Spleen (tissue), 11 donors: Measurements from ENCODE around the gene CUL3. TPM values are rescaled to one million over a fixed set of nuclear protein-coding genes. Genes with fewer than 3 reads are reported as not detected.
"Not testable (repeated sequence)": the region's sequence is repeated elsewhere in the genome, so short reads cannot be mapped to it uniquely, and the experiment has no call there.

ENCODE experiments used
- DNase-seq: peaks from one replicate; pipeline ENCODE4 v3.0.0-alpha.2; 2020
- H3K27ac ChIP-seq, 8 donors: fragments of 200-600 bp; sonication (generic) in 7 of 8; 1 replicate in 4 of 8; 2 replicates in 4 of 8; pipeline versions ENCODE4 v1.5.0 to v1.8.0; 2016 to 2021; ENCODE audit warnings: inconsistent platforms in 4 of 8, mild to moderate bottlenecking in 4 of 8, moderate library complexity in 1 of 8
- H3K27me3 ChIP-seq, 7 donors: fragments of 200-600 bp; sonication (generic) in 6 of 7; replicated peaks in 1 of 7; 1 replicate in 4 of 7; 2 replicates in 3 of 7; pipeline versions ENCODE4 v1.5.0 to v1.8.0; 2016 to 2021; ENCODE audit warnings: inconsistent platforms in 3 of 7, mild to moderate bottlenecking in 1 of 7
- H3K36me3 ChIP-seq, 6 donors: fragments of 200-600 bp; sonication (generic) in 5 of 6; 1 replicate in 4 of 6; 2 replicates in 2 of 6; pipeline versions ENCODE4 v1.5.0 to v1.8.0; 2016 to 2021; ENCODE audit warnings: inconsistent platforms in 2 of 6
- H3K4me1 ChIP-seq, 6 donors: fragments of 200-600 bp; sonication (generic) in 5 of 6; 1 replicate in 3 of 6; 2 replicates in 3 of 6; pipeline versions ENCODE4 v1.5.0 to v1.8.0; 2016 to 2021; ENCODE audit warnings: inconsistent platforms in 3 of 6
- H3K4me3 ChIP-seq, 8 donors: fragments of 200-600 bp; sonication (generic) in 7 of 8; 1 replicate in 4 of 8; 2 replicates in 4 of 8; pipeline versions ENCODE4 v1.5.0 to v1.8.0; 2016 to 2021; ENCODE audit warnings: inconsistent platforms in 4 of 8, mild to moderate bottlenecking in 4 of 8, moderate library complexity in 2 of 8
- H3K9me3 ChIP-seq, 8 donors: fragments of 200-600 bp; sonication (generic) in 7 of 8; 1 replicate in 4 of 8; 2 replicates in 4 of 8; pipeline versions ENCODE4 v1.5.0 to v1.8.0; 2016 to 2021; ENCODE audit warnings: inconsistent platforms in 4 of 8
- CTCF ChIP-seq, 11 experiments: fragments of 200-600 bp in 7 of 11; fragments of 450-650 bp in 4 of 11; sonication (generic) in 4 of 11; IDR thresholded peaks in 8 of 11; conservative IDR thresholded peaks in 3 of 11; 1 replicate in 7 of 11; 2 replicates in 4 of 11; pipeline versions ENCODE4 v1.4.0 to v1.8.0; 2016 to 2021; ENCODE audit warnings: antibody characterized with exemption in 11 of 11, inconsistent platforms in 4 of 11, mild to moderate bottlenecking in 1 of 11
- POLR2A ChIP-seq, 3 donors: fragments of 450-650 bp; IDR thresholded peaks; one replicate each; pipeline ENCODE4 v1.5.1; 2017; ENCODE audit warnings: antibody characterized with exemption in 3 of 3, mild to moderate bottlenecking in 1 of 3
- POLR2AphosphoS5 ChIP-seq, 3 donors: sonication (generic); formaldehyde crosslinking; IDR thresholded peaks; one replicate each; pipeline ENCODE4 v1.5.1; 2017; ENCODE audit warnings: antibody characterized with exemption in 3 of 3
- WGBS, 5 donors: extraction: QIAGEN DNeasy Blood & Tissue Kit in 3 of 5; methylation state at CpG; one replicate each; pipeline versions ENCODE4 v1.1.5 to v1.1.7; 2013 to 2018; 5-methylcytosine and 5-hydroxymethylcytosine counted together
- intact Hi-C: fragments of 100-400 bp; cut with DNase I; formaldehyde crosslinking; loops from one replicate; pipeline ENCODE4 v1.15.0; 2023; ENCODE audit warnings: low total_unique reads
- polyA plus RNA-seq, 3 donors: library from polyadenylated mRNA; stranded (reverse); fragments of 200-250 nt; gene quantifications; one replicate each; pipeline ENCODE4 v1.2.1, GENCODE V29; 2013
- total RNA-seq, 7 donors: library from RNA; depleted of rRNA in 3 of 7; stranded (reverse); fragments of >200 nt in 3 of 7; fragmentation: NEBNext Ultra II Directional in 4 of 7; extraction: Animal tissue kit (Norgen Biotek cat#: 25700) in 4 of 7; gene quantifications; one replicate each; pipeline versions ENCODE4 v1.1.0 to v1.2.1, GENCODE V29; 2016 to 2021
- donor health status: healthy with polysubstance abuse.
- donor health status: DM: no; HTN: no; CAD: no; lungs with moderate emphysema.
- donor health status: DM: no; HTN: no; CAD: no.
- donor health status: Bipolar disorder and iron deficiency.
- donor health status: healthy.
- donor health status: DM: no; HTN: no; CAD: no.
- donor health status: DM: yes; HTN: yes; CAD: no.

CUL3 gene
- total and polyA plus RNA-seq, 10 donors, result 66.0 to 99.7 (median 83.6) TPM

DNA sequence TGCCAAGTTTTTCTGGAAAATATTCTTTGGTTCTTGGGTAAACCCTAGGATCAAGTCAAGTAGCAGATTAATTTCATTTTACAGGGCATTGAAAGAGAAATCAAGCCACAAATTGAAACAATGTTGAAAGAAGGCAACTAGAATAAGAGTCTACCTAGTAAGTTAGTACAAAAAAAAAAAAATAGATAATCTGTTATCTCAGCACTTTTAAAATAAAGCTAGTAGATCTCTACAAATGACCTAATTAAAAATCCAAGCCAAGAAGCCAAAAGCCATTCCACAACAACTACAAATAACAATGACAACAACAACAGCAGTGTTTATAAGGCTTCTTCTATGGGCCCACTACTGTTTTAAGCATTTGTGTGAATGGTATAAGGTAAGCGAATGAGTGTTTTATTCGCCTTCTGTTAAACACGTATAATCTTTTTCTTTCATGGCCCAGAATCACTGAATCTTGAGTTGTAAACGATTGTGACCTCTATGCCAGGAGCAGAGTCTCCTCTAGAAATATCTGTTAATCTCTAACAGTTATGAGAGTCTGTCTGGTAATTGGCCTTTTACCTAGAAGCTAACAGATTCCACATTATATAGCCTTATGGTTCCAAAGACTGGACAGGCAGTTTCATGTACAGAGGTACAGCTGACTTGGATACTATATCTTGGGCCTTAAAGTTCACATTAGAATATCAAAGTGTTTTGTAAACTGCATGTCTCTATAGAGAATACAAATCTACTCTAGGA, 28.6 kb upstream of the CUL3 start:
- Histone ChIP-seq H3K36me3 (no peaks in the 10 kb centered on the region), H3K4me1 (no peaks in the 10 kb centered on the region), H3K4me3 (no peak overlapping the region), H3K9me3 (peaks cover 0 to 2% (median under 1%) of the 10 kb centered on the region in 8 donors), H3K27me3 (no peaks in the 10 kb centered on the region), H3K27ac (no peak overlapping the region)
- intact Hi-C loops, result no loop called here
- WGBS, 5 donors, result 82 to 95% (median 94%) methylated on average over 4 of the region's 4 CpGs
- no peak for DNase-seq
- TF ChIP-seq POLR2AphosphoS5 (IDR thresholded peaks at IDR 0.05) (no peak), CTCF (IDR thresholded peaks at IDR 0.05 in 8 of 11, conservative IDR thresholded peaks at IDR 0.05 in 3 of 11) (no peak), POLR2A (IDR thresholded peaks at IDR 0.05) (no peak)

DNA sequence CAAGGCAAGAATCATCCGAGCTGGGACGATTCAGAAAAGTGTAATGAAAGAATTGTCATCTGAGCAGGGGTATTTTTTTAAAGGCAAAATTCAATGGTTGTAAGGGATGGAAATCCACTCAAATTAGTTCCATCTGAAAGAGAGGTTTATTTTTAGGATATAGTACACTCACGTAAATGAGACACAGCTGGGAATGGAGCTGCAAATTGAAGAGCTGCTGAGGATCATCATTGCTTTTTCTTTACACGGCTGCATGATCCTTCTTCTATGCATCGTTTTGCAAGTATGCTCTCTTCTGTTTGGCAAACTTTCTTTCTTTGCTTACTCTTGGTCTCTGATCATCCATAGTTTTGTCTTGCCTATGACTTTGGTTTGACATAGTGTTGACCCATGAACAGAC, 27.4 kb upstream of the CUL3 start:
- TF ChIP-seq POLR2A (IDR thresholded peaks at IDR 0.05), result no peak
- TF ChIP-seq POLR2AphosphoS5 (IDR thresholded peaks at IDR 0.05), result no peak
- no peak for TF ChIP-seq CTCF (IDR thresholded peaks at IDR 0.05 in 8 of 11, conservative IDR thresholded peaks at IDR 0.05 in 3 of 11)
- no peak overlapping the region for H3K27ac ChIP-seq
- no peaks in the 10 kb centered on the region for H3K36me3 ChIP-seq
- intact Hi-C loops, result no loop called here
- H3K4me1 ChIP-seq, result no peaks in the 10 kb centered on the region
- H3K4me3 ChIP-seq, result no peak overlapping the region
- 89 to 93% (median 91%) methylated on average over 5 of the region's 5 CpGs for WGBS, 5 donors
- H3K9me3 ChIP-seq, result no peaks in the 10 kb centered on the region
- H3K27me3 ChIP-seq, result no peaks in the 10 kb centered on the region
- no peak for DNase-seq

GRCh38 chr2:224611938-224612337, 26.8 kb upstream of the CUL3 start:
- Histone ChIP-seq H3K9me3 (no peaks in the 10 kb centered on the region), H3K27ac (no peak overlapping the region), H3K4me1 (no peaks in the 10 kb centered on the region), H3K36me3 (no peaks in the 10 kb centered on the region), H3K4me3 (no peak overlapping the region), H3K27me3 (no peaks in the 10 kb centered on the region)
- no peak for DNase-seq
- intact Hi-C loops, result no loop called here
- 67 to 85% (median 82%) methylated on average over 3 of the region's 3 CpGs for WGBS, 5 donors
- TF ChIP-seq POLR2AphosphoS5 (IDR thresholded peaks at IDR 0.05) (no peak), POLR2A (IDR thresholded peaks at IDR 0.05) (no peak), CTCF (IDR thresholded peaks at IDR 0.05 in 8 of 11, conservative IDR thresholded peaks at IDR 0.05 in 3 of 11) (no peak)

DNA sequence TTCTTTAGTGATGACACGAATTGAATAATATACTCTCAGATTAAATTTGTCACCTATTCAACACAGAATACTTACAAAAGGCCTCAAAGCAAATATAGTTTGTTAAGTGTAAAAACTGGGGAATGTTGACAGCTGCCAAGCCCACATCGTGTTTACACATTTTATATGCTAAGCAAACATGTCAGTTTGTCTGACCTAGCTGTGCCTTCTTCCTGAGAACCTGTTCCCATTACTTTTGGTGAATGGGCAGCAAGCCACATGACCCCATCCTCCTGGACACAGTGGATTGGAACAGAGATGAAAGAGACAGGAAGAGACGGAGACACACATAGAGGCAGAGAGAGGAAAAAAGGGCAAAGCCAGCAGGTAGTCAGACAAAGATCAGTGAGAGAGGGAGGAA, 22.9 kb upstream of the CUL3 start:
- TF ChIP-seq POLR2A (IDR thresholded peaks at IDR 0.05), result no peak
- TF ChIP-seq CTCF (IDR thresholded peaks at IDR 0.05 in 8 of 11, conservative IDR thresholded peaks at IDR 0.05 in 3 of 11), result no peak
- no peak for TF ChIP-seq POLR2AphosphoS5 (IDR thresholded peaks at IDR 0.05)
- Histone ChIP-seq H3K27me3 (no peaks in the 10 kb centered on the region), H3K9me3 (peaks cover 0 to 5% (median 0%) of the 10 kb centered on the region in 8 donors), H3K36me3 (no peaks in the 10 kb centered on the region), H3K4me3 (no peak overlapping the region), H3K4me1 (no peaks in the 10 kb centered on the region), H3K27ac (no peak overlapping the region)
- intact Hi-C loops, result no loop called here
- WGBS, 5 donors, result 71 to 93% (median 88%) methylated on average over 3 of the region's 3 CpGs
- DNase-seq, result no peak

DNA sequence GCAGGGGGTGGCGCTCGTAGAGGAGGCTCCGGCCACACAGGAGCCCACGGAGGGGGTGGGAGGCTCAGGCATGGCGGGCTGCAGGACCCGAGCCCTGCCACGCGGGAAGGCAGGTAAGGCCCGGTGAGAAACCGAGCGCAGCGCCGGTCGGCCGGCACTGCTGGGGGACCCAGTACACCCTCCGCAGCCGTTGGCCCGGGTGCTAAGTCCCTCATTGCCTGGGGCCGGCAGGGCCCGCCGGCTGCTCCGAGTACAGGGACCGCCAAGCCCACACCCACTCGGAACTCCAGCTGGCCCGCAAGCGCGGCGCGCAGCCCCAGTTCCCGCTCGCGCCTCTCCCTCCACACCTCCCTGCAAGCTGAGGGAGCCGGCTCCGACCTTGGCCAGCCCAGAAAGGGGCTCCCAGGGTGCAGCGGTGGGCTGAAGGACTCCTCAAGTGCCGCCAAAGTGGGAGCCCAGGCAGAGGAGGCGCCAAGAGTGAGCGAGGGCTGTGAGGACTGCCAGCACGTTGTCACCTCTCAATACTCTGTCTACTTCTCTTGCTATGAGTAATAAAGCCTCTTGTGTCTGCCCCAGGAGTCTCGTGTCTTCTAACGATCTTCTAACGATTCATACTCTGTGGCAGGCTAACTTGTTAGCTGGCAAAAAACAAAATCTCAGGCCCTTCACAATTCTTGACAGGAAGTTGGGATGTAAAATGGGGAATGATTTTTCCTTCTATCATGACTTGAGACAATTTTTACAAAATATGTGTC, 18.8 kb upstream of the CUL3 start:
- 89 to 96% (median 93%) methylated on average over 18 to 42 of the region's 42 CpGs for WGBS, 5 donors
- H3K9me3 ChIP-seq, H3K4me3 ChIP-seq, H3K4me1 ChIP-seq, DNase-seq, intact Hi-C loops, H3K27ac ChIP-seq, H3K27me3 ChIP-seq, H3K36me3 ChIP-seq: not testable (repeated sequence)

DNA sequence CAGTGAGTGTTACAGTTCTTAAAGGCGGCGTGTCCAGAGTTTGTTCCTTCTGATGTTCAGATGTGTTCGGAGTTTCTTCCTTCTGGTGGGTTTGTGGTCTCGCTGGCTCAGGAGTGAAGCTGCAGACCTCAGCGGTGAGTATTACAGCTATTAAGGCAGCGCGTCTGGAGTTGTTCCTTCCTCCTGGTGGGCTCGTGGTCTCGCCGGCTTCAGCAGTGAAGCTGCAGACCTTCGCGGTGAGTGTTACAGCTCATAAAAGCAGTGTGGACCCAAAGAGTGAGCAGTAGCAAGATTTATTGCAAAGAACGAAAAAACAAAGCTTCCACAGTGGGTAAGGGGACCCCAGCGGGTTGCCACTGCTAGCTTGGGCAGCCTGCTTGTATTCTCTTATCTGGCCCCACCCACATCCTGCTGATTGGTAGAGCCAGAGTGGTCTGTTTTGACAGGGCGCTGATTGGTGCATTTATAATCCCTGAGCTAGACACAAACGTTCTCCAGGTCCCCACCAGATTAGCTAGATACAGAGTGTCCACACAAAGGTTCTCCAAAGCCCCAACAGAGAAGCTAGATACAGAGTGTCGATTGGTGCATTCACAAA, 17.7 kb upstream of the CUL3 start:
- intact Hi-C loops, H3K27me3 ChIP-seq, DNase-seq, H3K36me3 ChIP-seq, H3K9me3 ChIP-seq, H3K4me1 ChIP-seq, H3K27ac ChIP-seq: not testable (repeated sequence)
- 27 to 54% (median 38%) methylated on average over 16 to 17 of the region's 17 CpGs for WGBS, 5 donors
- peak overlapping the region in 4 of 8 donors; percentile 5 to 61 (median 25) for H3K4me3 ChIP-seq
